K562 (cell line): Measurements from ENCODE around the gene IL1RN. TPM values are rescaled to one million over a fixed set of nuclear protein-coding genes. Genes with fewer than 3 reads are reported as not detected.

Experiments used
- ATAC-seq: fragments of 200-7000 bp; cut with Tn5 transposase; 3 replicates; pipeline ENCODE4 v1.9.1; 2020; ENCODE audit warnings: moderate library complexity
- BruUV-seq: library from RNA; stranded (reverse); fragments of 400-500 nt; replicated peaks from 2 replicates; lab custom pipeline; 2021; lab: Mats Ljungman, UMichigan
- CTCF ChIA-PET: fragments of 300-600 bp; formaldehyde crosslinking; extraction: SDS; loops from one replicate; lab custom pipeline; 2021; ENCODE audit warnings: low intra/inter-chr PET ratio; lab: Yijun Ruan, JAX
- POLR2A ChIA-PET: fragments of 300-600, 350-650 bp; sonication (Branson Sonifier 250); formaldehyde crosslinking; extraction: SDS; loops from one replicate; lab custom pipeline; 2021; ENCODE audit warnings: antibody characterized with exemption, inconsistent platforms; lab: Yijun Ruan, JAX
- DNase-seq, 4 experiments: peaks; one replicate each; pipeline versions ENCODE4 v3.0.0 to v3.0.0-alpha.2; 2011 to 2018; ENCODE audit warnings: low spot score in 3 of 4, mixed read lengths in 3 of 4; ENCODE audit errors: extremely low read depth in 1 of 4
- FAIRE-seq: peaks from 2 replicates; lab custom pipeline; 2011; peaks lifted over from hg19 to GRCh38; lab: Jason Lieb, UNC
- H2AFZ ChIP-seq: 2 replicates; pipeline ENCODE4 v1.6.0; 2011; ENCODE audit warnings: low read depth, low read length, control low read depth, inconsistent platforms
- H3K27ac ChIP-seq: fragments of 200-600 bp; 3 replicates; pipeline ENCODE4 v1.8.0; 2011; ENCODE audit warnings: low read depth, mild to moderate bottlenecking, control low read depth, inconsistent platforms, low read length, moderate library complexity, mixed read lengths; ENCODE audit errors: extremely low read depth
- H3K27me3 ChIP-seq, 2 experiments: fragments of 300-600 bp in 1 of 2; 2 replicates in 1 of 2; 3 replicates in 1 of 2; pipeline versions ENCODE4 v1.6.0 to v1.8.0; 2011; ENCODE audit warnings: inconsistent platforms in 2 of 2, low read length in 2 of 2, mild to moderate bottlenecking in 1 of 2, mixed read lengths in 1 of 2, moderate library complexity in 1 of 2; ENCODE audit not compliant: control insufficient read depth in 2 of 2, insufficient read depth in 2 of 2
- H3K36me3 ChIP-seq: fragments of 300-600 bp; 3 replicates; pipeline ENCODE4 v1.8.0; 2011; ENCODE audit warnings: mild to moderate bottlenecking, low read length, inconsistent platforms; ENCODE audit not compliant: control insufficient read depth, insufficient read depth
- H3K4me1 ChIP-seq, 2 experiments: fragments of 200-600 bp in 1 of 2; replicated peaks in 1 of 2; 2 replicates in 1 of 2; 3 replicates in 1 of 2; pipeline versions ENCODE4 v1.5.1 to v1.8.0; 2011; ENCODE audit warnings: inconsistent platforms in 2 of 2, low read length in 2 of 2, mild to moderate bottlenecking in 1 of 2, mixed read lengths in 1 of 2, moderate library complexity in 1 of 2; ENCODE audit not compliant: control insufficient read depth in 2 of 2, insufficient read depth in 2 of 2
- H3K4me2 ChIP-seq: 2 replicates; pipeline ENCODE4 v1.6.1; 2011; ENCODE audit warnings: low read length, control low read depth, inconsistent platforms, mixed read lengths; ENCODE audit not compliant: insufficient read depth
- H3K4me3 ChIP-seq: fragments of 200-600 bp; sonication (generic), shearing (Covaris generic); 2 replicates; pipeline ENCODE4 v1.5.1; 2016; ENCODE audit warnings: control low read depth, inconsistent platforms
- H3K79me2 ChIP-seq: fragments of 200-600 bp; 3 replicates; pipeline ENCODE4 v1.8.0; 2011; ENCODE audit warnings: low read length, inconsistent platforms; ENCODE audit not compliant: control insufficient read depth, insufficient read depth
- H3K9ac ChIP-seq, 2 experiments: 2 replicates each; pipeline versions ENCODE4 v1.6.0 to v1.6.1; 2011; ENCODE audit warnings: low read depth in 2 of 2, low read length in 2 of 2, control low read depth in 1 of 2, inconsistent platforms in 1 of 2, mild to moderate bottlenecking in 1 of 2, mixed read lengths in 1 of 2; ENCODE audit not compliant: insufficient read depth in 1 of 2
- H3K9me1 ChIP-seq: one replicate; pipeline ENCODE4 v1.6.0; 2011; ENCODE audit warnings: inconsistent platforms, mild to moderate bottlenecking, low read length, moderate library complexity; ENCODE audit not compliant: control insufficient read depth, insufficient read depth
- H3K9me3 ChIP-seq: replicated peaks from 2 replicates; pipeline ENCODE4 v1.5.1; 2011; ENCODE audit warnings: low read depth, low read length, inconsistent platforms; ENCODE audit not compliant: control insufficient read depth, insufficient read depth
- H4K20me1 ChIP-seq: replicated peaks from 2 replicates; pipeline ENCODE4 v1.6.1; 2011; ENCODE audit warnings: low read length, inconsistent platforms, mixed read lengths; ENCODE audit not compliant: control insufficient read depth, insufficient read depth
- CBFA2T2 ChIP-seq: fragments of 450-650 bp; conservative IDR thresholded peaks from 2 replicates; pipeline ENCODE4 v1.6.1; 2017; ENCODE audit warnings: mild to moderate bottlenecking
- NFIC ChIP-seq: fragments of 450-650 bp; IDR thresholded peaks from 2 replicates; pipeline ENCODE4 v1.6.1; 2017; ENCODE audit warnings: mild to moderate bottlenecking, inconsistent platforms
- RBFOX2 ChIP-seq: fragments of 200-400 bp; formaldehyde crosslinking; IDR thresholded peaks from 2 replicates; pipeline ENCODE4 v1.6.1; 2017; ENCODE audit warnings: low read depth, mild to moderate bottlenecking, low read length, moderate library complexity
- SOX6 ChIP-seq: fragments of 450-650 bp; IDR thresholded peaks from 2 replicates; pipeline ENCODE4 v1.6.1; 2014; ENCODE audit warnings: mild to moderate bottlenecking
- YY1 ChIP-seq, 3 experiments: IDR thresholded peaks; 2 replicates each; pipeline ENCODE4 v1.6.1; 2011; ENCODE audit warnings: low read length in 2 of 3, mild to moderate bottlenecking in 2 of 3, moderate library complexity in 2 of 3, borderline replicate concordance in 1 of 3, control low read depth in 1 of 3, low read depth in 1 of 3; ENCODE audit not compliant: insufficient read depth in 3 of 3, insufficient replicate concordance in 2 of 3, control insufficient read depth in 1 of 3, insufficient read length in 1 of 3; ENCODE audit errors: extremely low read depth in 1 of 3
- ZBTB5 ChIP-seq: fragments of 450-650 bp; IDR thresholded peaks from 2 replicates; pipeline ENCODE4 v1.6.1; 2017; ENCODE audit warnings: antibody characterized with exemption
- ZNF518B ChIP-seq: fragments of 250-450 bp; sonication (Bioruptor Pico); IDR thresholded peaks from 2 replicates; pipeline ENCODE4 v1.5.0; 2021; ENCODE audit warnings: mild to moderate bottlenecking, moderate library complexity
- WGBS: fragments of 100-300 bp; shearing (Covaris generic); methylation state at CpG from one replicate; pipeline ENCODE4 v1.1.6; 2016; ENCODE audit warnings: low coverage, mixed read lengths; ENCODE audit not compliant: insufficient coverage; ENCODE audit errors: missing lambda C conversion rate; 5-methylcytosine and 5-hydroxymethylcytosine counted together
- in situ Hi-C: fragments of 300-500 bp; cut with MboI; formaldehyde crosslinking; loops from 4 replicates; pipeline ENCODE4 v1.15.0; 2018; ENCODE audit warnings: inconsistent platforms, mixed read lengths
- intact Hi-C: fragments of 100-400 bp; cut with micrococcal nuclease; formaldehyde crosslinking; loops from 2 replicates; pipeline ENCODE4 v1.14.2; 2022
- polyA plus RNA-seq, 8 experiments: library from polyadenylated mRNA; depleted of rRNA in 4 of 8; stranded (reverse) in 5 of 8; unstranded in 3 of 8; fragments of >200 nt; fragmentation: Nextera tagmentation in 2 of 8; fragmentation: Illumina TruSeq in 1 of 8; extraction: Ambion mirVana in 2 of 8; extraction: Trizol in 1 of 8; gene quantifications; 2 replicates each; pipeline versions ENCODE4 v1.2.1 to v1.2.3, GENCODE V29; 2011 to 2014; ENCODE audit warnings: inconsistent platforms in 1 of 8, missing spikeins in 1 of 8
- total RNA-seq, 7 experiments: library from RNA; depleted of rRNA in 6 of 7; stranded (reverse); fragments of >200 nt in 6 of 7; fragmentation: Illumina TruSeq in 2 of 7; extraction: Trizol in 2 of 7; gene quantifications; 2 replicates each; pipeline versions ENCODE4 v1.2.1 to v1.2.3, GENCODE V29; 2011 to 2021; ENCODE audit warnings: low replicate concordance in 1 of 7
- TF ChIP-seq, protein P1 (sequence below): fragments of 200-800 bp; sonication (Bioruptor generic); IDR thresholded peaks from 2 replicates; pipeline ENCODE4 v1.6.1; 2017; ENCODE audit warnings: missing genetic modification characterization, missing compliant biosample characterization
- TF ChIP-seq, protein P2 (sequence below): fragments of 450-650 bp; conservative IDR thresholded peaks from 2 replicates; pipeline ENCODE4 v1.6.1; 2016; ENCODE audit warnings: missing genetic modification characterization, low read depth, mild to moderate bottlenecking, control low read depth, missing compliant biosample characterization
- TF ChIP-seq, protein P3 (sequence below): sonication (generic); formaldehyde crosslinking; IDR thresholded peaks from 2 replicates; pipeline ENCODE4 v1.9.0; 2022; ENCODE audit warnings: mild to moderate bottlenecking, missing genetic modification reagents

IL1RN gene
- total and polyA plus RNA-seq, 9 of the 15 experiments (the other 6 are each of a cell fraction or from before 2014, with no cell fraction given): 0.13 TPM; not detected in 8

- H3K27me3 ChIP-seq: no peaks in the 10 kb centered on the region
- peaks cover under 1% of the 10 kb centered on the region; the same call in 2 of the 3 replicates for H3K79me2 ChIP-seq
- CTCF ChIA-PET: no interaction called here
- peak overlapping the region; percentile 5; the same call in 1 of the 2 replicates for H3K4me2 ChIP-seq
- ATAC-seq (peak; percentile 77), FAIRE-seq (peak; percentile 62), DNase-seq (peak in 3 of 4 experiments; percentile 46 to 57 (median 52))
- no peak overlapping the region for H3K4me3 ChIP-seq
- no TSS peak for BruUV-seq
- peaks cover 13% of the 10 kb centered on the region for H4K20me1 ChIP-seq
- POLR2A ChIA-PET: interaction anchor here (0.6 to 1.1 kb wide), 4 partner anchors 9 to 16 kb away, joined by 3 to 4 read pairs (median 3); no protein-coding TSS in a partner anchor
- peaks cover 59% of the 10 kb centered on the region; the same call in 2 of the 3 replicates for H3K36me3 ChIP-seq
- no peaks in the 10 kb centered on the region for H3K9me3 ChIP-seq
- H3K9me1 ChIP-seq: peaks cover 10% of the 10 kb centered on the region
- peaks cover 20 to 31% of the 10 kb centered on the region in 2 experiments; a peak in 4 of 5 replicates for H3K4me1 ChIP-seq
- intact Hi-C loops (no loop called here), in situ Hi-C loops (no loop called here)
- no peak overlapping the region for H2AFZ ChIP-seq
- 43% methylated on average over 7 of the region's 8 CpGs for WGBS
- H3K27ac ChIP-seq: no peak overlapping the region
- H3K9ac ChIP-seq: peak overlapping the region in 1 of 2 experiments; percentile 83; a peak in 2 of 4 replicates
- TF ChIP-seq YY1 (IDR thresholded peaks at IDR 0.05; ENCODE audit: borderline replicate concordance in 1 of 3, control insufficient read depth in 1 of 3, extremely low read depth in 1 of 3, insufficient read depth in 3 of 3, insufficient read length in 1 of 3, insufficient replicate concordance in 2 of 3, low read depth in 1 of 3, low read length in 2 of 3) (peak in 1 of 3 experiments; percentile 21), NFIC (no peak), ZBTB5 (no peak), SOX6 (no peak), RBFOX2 (0 out of 2 replicates have a peak, but pooled peaks have one; percentile 19), ZNF518B (no peak), CBFA2T2 (peak; percentile 24; the same call in 1 of the 2 replicates)
- TF ChIP-seq, protein P1, sequence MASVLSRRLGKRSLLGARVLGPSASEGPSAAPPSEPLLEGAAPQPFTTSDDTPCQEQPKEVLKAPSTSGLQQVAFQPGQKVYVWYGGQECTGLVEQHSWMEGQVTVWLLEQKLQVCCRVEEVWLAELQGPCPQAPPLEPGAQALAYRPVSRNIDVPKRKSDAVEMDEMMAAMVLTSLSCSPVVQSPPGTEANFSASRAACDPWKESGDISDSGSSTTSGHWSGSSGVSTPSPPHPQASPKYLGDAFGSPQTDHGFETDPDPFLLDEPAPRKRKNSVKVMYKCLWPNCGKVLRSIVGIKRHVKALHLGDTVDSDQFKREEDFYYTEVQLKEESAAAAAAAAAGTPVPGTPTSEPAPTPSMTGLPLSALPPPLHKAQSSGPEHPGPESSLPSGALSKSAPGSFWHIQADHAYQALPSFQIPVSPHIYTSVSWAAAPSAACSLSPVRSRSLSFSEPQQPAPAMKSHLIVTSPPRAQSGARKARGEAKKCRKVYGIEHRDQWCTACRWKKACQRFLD (CRISPR knock-in tag): no peak
- TF ChIP-seq, protein P2, sequence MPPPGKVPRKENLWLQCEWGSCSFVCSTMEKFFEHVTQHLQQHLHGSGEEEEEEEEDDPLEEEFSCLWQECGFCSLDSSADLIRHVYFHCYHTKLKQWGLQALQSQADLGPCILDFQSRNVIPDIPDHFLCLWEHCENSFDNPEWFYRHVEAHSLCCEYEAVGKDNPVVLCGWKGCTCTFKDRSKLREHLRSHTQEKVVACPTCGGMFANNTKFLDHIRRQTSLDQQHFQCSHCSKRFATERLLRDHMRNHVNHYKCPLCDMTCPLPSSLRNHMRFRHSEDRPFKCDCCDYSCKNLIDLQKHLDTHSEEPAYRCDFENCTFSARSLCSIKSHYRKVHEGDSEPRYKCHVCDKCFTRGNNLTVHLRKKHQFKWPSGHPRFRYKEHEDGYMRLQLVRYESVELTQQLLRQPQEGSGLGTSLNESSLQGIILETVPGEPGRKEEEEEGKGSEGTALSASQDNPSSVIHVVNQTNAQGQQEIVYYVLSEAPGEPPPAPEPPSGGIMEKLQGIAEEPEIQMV (tag): no peak
- TF ChIP-seq, protein P3, sequence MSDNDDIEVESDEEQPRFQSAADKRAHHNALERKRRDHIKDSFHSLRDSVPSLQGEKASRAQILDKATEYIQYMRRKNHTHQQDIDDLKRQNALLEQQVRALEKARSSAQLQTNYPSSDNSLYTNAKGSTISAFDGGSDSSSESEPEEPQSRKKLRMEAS (CRISPR knock-in tag): no peak
Observed at GRCh38 chr2:113181258-113182051, 54.1 kb downstream of the IL1RN start.
